GM21381 (cell line): ENCODE results near the gene GNAS-AS1.

ENCODE experiments used
- ATAC-seq: cut with Tn5 transposase; IDR thresholded peaks from one replicate; pipeline ENCODE4 v1.9.1; 2021; ENCODE audit warnings: mild to moderate bottlenecking, moderate library complexity; ENCODE audit not compliant: unreplicated experiment

GNAS-AS1 gene

GRCh38 chr20:58863044-58863790 is 12.5 kb upstream of the GNAS-AS1 start:
- no peak for ATAC-seq

GRCh38 chr20:58855506-58856389 is 5.0 kb upstream of the GNAS-AS1 start:
- no peak for ATAC-seq

DNA sequence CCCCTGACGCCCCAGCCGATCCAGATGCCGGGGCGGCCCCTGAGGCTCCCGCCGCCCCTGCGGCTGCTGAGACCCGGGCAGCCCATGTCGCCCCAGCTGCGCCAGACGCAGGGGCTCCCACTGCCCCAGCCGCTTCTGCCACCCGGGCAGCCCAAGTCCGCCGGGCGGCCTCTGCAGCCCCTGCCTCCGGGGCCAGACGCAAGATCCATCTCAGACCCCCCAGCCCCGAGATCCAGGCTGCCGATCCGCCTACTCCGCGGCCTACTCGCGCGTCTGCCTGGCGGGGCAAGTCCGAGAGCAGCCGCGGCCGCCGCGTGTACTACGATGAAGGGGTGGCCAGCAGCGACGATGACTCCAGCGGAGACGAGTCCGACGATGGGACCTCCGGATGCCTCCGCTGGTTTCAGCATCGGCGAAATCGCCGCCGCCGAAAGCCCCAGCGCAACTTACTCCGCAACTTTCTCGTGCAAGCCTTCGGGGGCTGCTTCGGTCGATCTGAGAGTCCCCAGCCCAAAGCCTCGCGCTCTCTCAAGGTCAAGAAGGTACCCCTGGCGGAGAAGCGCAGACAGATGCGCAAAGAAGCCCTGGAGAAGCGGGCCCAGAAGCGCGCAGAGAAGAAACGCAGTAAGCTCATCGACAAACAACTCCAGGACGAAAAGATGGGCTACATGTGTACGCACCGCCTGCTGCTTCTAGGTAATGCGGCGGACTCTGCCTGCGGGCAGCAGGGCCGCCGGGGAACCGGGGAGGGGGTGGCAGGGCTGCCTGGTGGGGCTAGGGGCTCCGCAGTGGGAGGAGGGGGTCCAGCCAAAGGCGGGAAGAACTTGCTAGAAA is 4.2 kb upstream of the GNAS-AS1 start:
- ATAC-seq: no peak

DNA sequence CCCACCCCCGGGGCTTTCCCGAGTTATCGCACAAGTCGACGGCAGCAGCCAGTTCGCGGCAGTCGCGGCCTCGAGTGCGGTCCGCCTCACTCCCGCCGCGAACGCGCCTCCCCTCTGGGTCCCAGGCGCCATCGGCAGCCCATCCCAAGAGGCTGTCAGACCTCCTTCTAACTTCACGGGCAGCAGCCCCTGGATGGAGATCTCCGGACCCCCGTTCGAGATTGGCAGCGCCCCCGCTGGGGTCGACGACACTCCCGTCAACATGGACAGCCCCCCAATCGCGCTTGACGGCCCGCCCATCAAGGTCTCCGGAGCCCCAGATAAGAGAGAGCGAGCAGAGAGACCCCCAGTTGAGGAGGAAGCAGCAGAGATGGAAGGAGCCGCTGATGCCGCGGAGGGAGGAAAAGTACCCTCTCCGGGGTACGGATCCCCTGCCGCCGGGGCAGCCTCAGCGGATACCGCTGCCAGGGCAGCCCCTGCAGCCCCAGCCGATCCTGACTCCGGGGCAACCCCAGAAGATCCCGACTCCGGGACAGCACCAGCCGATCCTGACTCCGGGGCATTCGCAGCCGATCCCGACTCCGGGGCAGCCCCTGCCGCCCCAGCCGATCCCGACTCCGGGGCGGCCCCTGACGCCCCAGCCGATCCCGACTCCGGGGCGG is 3.4 kb upstream of the GNAS-AS1 start:
- no peak for ATAC-seq

- ATAC-seq: no peak
Observed at GRCh38 chr20:58853466-58853865, 2.8 kb upstream of the GNAS-AS1 start.

DNA sequence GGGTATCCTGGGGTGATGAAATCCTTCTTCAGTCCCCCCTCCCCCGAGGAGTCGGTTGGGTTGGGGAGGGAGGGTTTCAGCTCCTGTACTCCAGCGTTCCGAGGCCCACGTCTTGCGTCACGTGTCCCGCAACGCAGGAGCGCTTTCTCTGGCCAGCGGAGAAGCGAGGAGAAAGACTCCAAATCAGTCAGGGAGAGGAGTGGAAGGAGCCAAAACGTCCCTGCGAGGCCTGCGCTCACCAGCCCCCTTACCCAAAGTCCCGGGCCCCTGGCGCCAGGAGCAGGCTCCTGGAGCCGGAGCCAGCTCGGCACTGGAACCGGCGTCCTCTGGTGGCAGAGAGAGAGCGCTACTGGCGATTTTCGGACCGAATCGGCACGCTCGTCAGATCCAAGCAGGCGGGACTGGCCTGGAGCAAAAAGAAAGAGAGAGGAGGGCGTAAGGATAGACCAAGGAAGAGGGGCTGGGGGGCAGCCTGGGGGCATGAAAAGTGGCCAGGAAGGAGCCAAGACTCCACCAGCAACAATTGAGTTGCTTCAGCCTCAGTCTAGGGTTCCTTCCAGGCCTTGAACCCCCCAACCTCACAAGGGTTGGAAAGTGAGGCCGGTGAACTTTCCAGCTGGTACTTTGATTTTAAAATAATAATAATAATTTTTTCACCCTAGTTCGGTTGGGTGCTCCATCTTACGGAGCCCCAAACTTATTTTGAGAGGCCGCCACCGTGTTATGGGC is 2.0 kb upstream of the GNAS-AS1 start, which contains the start of gene GNAS:
GNAS (plus strand) TSS at position 174 of the 729 bp plus-strand sequence.
- no peak for ATAC-seq

DNA sequence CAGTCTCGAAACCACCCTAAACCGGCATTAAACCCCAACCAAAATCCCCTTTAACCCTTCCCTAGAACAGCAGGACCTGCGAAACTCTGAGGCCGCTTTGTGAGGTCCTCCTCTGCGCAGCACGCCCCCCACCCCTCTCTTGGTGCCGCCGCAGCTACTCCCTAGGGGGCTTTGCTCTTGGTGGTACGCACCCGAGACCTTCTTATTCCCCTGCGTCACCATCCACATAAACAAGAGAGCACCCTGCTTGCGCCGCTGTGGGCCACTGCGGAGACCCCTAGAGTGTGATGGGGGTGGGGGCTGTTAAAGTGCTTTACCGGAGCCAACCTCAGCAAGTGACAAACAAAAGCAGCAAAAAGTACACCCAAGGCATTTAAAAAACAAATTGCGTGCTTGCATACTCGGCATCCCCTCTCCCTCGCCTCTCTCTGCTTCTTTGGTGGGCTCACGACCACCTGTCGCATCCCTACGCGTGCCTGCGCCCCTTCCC is 1.3 kb upstream of the GNAS-AS1 start:
- no peak for ATAC-seq

- no peak for ATAC-seq
Observed at GRCh38 chr20:58851221-58851968, 693 bp upstream of the GNAS-AS1 start.

- no peak for ATAC-seq
Observed at GRCh38 chr20:58847463-58847862, 3.2 kb downstream of the GNAS-AS1 start.

GRCh38 chr20:58845706-58846105 is 5.0 kb downstream of the GNAS-AS1 start:
- no peak for ATAC-seq

DNA sequence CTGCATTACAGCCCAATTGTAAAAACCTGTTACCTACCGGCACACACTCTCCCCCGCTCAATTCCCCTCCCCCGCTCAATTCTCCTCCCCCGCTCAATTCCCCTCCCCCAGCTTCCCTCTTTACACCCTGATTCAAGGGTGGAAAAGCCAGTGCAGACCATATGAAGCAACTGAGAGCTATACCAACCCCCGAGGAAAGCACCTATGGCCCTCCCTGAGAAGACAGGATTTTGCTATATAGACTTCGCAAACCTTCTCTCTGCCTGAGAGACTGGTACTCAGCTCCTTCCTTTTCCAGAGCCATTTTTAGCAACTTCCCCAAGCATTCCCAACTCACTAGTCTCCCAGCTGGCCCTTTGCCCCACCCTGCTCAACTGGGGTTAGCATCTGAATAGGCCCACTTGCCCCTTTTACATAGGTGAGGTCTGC is 7.6 kb downstream of the GNAS-AS1 start:
- ATAC-seq: no peak

DNA sequence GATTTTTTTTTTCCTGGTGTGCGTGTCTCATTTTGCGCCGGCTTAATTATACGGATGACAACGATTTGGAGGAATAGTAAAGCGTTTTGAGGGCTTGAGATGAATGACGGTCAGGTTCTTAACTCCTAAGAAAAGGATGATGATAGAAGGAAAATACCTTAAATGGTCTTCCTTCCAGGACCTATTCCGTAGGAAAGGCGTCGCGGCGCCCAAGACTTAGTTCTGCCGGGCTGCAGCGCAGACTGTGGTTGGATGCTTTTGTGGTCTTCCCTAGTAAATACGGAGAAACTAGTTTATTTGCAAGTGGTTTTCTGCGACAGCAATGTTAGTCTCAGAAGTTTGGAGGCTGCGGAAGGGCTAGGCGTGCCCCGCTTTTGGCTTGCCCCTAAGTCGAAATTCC is 8.4 kb downstream of the GNAS-AS1 start:
- ATAC-seq: no peak

- ATAC-seq: no peak
Observed at GRCh38 chr20:58841539-58842264, 9.0 kb downstream of the GNAS-AS1 start.

DNA sequence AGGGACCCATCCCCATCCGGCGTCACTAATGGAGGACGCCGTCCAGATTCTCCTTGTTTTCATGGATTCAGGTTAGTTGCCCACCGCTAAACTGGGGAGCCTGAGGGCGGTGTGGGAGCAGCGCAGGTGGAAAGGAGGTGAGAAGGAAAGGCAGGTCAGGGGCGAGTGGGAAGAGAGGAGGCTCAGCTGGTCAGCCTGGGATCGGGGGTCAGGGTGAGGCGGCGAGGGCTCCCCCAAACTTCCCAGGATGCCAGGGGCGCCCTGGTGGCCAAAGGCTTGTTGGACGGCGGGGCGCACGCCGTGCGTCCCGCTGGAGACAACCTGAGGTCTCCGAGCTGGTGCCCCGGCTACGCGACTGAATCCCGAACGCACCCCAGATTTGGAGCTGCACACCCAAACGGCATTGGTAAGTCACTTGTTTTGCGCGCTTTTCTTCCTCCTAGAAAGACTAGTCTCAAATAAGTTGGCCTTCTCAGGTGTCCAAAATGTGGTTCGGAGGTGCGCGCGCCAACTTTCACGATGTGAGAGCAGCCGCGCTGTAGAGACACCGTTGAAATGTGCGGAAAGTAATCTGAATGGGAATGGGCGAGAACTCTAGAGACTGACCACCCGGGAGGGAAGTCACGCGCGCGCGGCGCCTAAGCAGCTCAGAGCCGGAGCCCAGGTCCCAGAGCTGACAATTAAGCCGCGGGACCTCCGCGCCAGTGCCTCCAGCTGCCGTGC is 9.7 kb downstream of the GNAS-AS1 start:
- ATAC-seq: no peak

DNA sequence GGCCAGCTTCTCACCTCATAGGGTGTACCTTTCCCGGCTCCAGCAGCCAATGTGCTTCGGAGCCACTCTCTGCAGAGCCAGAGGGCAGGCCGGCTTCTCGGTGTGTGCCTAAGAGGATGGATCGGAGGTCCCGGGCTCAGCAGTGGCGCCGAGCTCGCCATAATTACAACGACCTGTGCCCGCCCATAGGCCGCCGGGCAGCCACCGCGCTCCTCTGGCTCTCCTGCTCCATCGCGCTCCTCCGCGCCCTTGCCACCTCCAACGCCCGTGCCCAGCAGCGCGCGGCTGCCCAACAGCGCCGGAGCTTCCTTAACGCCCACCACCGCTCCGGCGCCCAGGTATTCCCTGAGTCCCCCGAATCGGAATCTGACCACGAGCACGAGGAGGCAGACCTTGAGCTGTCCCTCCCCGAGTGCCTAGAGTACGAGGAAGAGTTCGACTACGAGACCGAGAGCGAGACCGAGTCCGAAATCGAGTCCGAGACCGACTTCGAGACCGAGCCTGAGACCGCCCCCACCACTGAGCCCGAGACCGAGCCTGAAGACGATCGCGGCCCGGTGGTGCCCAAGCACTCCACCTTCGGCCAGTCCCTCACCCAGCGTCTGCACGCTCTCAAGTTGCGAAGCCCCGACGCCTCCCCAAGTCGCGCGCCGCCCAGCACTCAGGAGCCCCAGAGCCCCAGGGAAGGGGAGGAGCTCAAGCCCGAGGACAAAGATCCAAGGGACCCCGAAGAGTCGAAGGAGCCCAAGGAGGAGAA is 10.5 kb downstream of the GNAS-AS1 start:
- ATAC-seq: no peak

GRCh38 chr20:58839474-58839874 is 11.2 kb downstream of the GNAS-AS1 start:
- no peak for ATAC-seq

GRCh38 chr20:58838174-58838573 is 12.5 kb downstream of the GNAS-AS1 start:
- no peak for ATAC-seq
